T-helper 22 cell (primary cell): ENCODE results near the gene PHLDA1.
"Not testable (repeated sequence)": the region's sequence is repeated elsewhere in the genome, so short reads cannot be mapped to it uniquely, and the experiment has no call there.

Experiments
- DNase-seq: peaks from one replicate; pipeline ENCODE4 v3.0.0-alpha.2; 2020; ENCODE audit warnings: low read depth

Gene PHLDA1

DNA sequence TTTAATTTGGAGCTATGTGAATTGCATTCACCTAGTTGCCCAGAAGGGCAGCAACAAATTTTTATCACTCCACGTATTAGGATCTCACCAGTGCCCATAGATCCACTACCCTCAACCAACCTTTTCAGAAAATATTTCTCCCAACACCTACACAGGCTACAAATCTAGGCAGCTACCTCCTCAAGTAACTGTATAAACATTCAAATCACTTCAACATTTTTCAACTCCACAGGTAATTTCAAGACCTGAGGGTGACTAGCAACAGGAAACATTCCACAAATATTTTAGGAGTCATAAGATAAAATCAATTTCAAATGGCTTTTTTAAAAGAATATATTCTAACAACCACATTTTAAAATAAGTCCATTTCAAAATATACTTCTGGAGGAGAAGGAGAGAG, 12.9 kb downstream of the PHLDA1 start:
- no peak for DNase-seq

GRCh38 chr12:76018111-76018510, 13.5 kb downstream of the PHLDA1 start:
- no peak for DNase-seq

- no peak for DNase-seq
These were observed 17.6 kb downstream of the PHLDA1 start for GRCh38 chr12:76014007-76014406.

- DNase-seq = no peak
These were observed 18.0 kb downstream of the PHLDA1 start for GRCh38 chr12:76013603-76014002.

- DNase-seq = no peak
These were observed 18.9 kb downstream of the PHLDA1 start for GRCh38 chr12:76012644-76013043.

GRCh38 chr12:76010732-76011458, 20.7 kb downstream of the PHLDA1 start:
- DNase-seq = no peak

DNA sequence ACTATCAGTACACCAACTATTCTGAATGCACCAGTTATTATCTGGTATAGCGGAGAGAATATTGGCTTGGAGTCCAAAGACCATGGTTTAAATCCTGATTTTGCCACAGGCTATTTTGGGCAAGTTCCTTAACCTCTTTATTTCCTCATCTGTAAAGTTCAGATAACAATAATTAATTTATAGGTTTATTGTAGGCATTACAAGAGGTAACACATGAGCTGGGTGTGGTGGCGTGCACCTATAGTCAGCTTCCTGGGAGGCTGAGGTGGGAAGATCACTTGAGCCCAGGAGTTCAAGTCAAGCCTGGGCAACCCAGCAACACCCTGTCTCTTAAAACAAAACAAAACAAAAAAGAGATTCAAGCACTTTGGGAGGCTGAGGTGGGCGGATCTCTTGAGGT, 23.1 kb downstream of the PHLDA1 start:
- no peak for DNase-seq

GRCh38 chr12:76007640-76008039, 23.9 kb downstream of the PHLDA1 start:
- DNase-seq = no peak

GRCh38 chr12:76006028-76006925, 25.3 kb downstream of the PHLDA1 start:
- DNase-seq = no peak

DNA sequence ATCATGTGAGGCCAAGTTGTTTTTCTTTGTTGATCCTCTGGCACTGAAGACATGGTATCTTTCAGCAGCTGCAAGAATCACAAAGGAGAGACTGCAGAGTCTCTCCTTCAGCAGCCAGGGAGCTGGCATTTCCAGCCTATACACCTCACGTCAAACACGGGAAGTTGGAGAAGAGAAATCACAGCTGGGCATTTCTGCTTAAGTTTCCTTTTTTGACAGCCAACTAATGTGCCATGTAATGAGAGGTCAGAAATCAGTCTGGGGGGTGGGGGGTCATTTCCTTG, 28.3 kb downstream of the PHLDA1 start:
- no peak for DNase-seq

GRCh38 chr12:76002598-76003354, 28.8 kb downstream of the PHLDA1 start:
- no peak for DNase-seq

DNA sequence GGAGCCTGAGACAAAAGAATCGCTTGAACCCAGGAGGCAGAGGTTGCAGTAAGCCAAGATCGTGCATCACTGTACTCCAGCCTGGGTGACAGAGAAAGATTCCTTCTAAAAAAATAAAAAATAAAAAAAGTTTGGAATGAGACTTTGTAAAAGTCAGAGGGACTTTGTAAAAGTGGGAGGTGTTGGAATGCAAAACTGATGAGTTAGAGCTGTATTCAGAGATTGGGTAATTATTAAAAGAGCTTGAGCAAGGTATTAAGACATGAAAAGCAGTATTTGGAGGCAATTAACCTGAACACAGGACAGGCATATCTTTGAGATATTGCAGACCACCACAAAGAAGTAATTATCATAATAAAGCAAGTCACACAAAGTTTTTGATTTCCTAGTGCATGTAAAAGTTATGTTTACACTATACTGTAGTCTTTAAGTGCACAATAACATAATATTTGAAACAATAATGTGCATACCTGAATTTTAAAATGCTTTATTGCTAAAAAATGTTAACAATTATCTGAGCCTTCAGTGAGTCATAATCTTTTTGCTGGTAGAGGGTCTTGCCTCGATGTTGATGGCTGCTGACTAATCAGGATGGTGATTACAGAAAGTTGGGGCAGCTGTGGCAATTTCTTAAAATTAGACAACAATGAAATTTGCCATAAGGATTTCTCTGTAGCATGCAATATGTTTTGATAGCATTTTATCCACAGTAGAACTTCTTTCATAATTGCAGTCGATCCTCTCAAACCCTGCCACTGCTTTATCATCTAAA, 33.1 kb downstream of the PHLDA1 start:
- DNase-seq = no peak

GRCh38 chr12:75997658-75998057, 33.9 kb downstream of the PHLDA1 start:
- DNase-seq = no peak

GRCh38 chr12:75996861-75997447, 34.6 kb downstream of the PHLDA1 start:
- DNase-seq = no peak

DNA sequence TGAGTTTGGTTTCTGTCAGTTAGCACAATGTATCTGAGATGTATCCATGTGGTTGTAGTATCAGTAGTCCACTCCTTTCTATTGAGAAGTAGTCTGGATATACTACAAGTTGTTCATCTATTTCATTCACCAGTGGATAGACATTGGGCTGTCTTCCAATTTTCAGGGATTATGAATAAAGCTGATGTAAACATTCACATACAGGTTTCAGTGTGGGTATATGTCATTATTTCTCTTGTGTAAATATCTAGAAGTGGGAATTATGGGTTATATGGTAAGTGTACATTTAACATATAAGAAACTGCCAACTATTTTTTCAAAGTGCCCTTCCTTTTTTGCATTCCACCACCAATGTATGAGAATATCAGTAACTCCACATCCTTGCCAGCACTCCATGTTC, 35.9 kb downstream of the PHLDA1 start:
- DNase-seq = no peak

GRCh38 chr12:75994069-75994740, 37.4 kb downstream of the PHLDA1 start:
- DNase-seq = no peak

- no peak for DNase-seq
These were observed 39.8 kb downstream of the PHLDA1 start for GRCh38 chr12:75991753-75992152.

DNA sequence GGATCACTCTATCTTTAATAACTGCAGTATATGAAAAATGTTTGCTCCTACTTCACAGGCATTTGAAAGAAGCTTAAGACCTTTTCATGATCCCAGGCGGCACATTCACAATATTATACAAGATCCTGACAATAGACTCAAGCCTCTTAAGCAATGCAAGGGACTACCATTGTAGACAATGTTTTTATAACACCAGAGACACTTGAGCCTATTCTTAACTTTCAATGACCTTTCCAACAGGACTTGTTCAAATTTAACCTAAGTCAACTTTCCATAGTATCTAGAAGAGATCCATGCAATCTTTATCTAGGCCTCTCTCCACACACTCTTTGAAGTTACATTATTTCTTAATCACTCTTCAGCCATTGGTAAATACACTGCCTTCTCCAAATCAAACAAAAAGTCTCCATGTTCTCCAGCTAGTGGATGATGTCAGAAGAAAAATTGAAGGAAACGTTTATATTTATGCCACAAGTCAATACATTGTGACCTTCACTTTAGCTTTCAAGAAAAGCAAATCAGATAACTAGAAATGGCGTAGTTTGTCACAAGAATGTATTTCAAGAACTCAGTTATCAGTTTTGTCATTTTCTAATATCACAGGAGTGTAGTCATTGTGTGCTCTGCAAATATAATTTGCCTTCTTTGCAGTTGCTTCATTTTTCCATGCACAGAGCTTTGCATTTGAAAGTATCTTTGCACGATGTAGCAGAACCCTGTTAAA, 41.2 kb downstream of the PHLDA1 start:
- no peak for DNase-seq

DNA sequence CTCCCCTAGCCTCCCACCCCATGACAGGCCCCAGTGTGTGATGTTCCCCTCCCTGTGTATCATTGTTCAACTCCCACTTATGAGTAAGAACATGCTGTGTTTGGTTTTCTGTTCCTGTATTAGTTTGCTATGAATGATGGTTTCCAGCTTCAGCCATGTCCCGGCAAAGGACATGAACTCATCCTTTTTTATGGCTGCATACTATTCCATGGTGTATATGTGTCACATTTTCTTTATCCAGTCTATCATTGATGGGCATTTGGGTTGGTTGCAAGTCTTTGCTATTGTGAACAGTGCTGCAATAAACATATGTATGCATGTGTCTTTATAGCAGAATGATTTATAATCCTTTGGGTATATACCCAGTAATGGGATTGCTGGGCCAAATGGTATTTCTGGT, 43.9 kb downstream of the PHLDA1 start:
- not testable (repeated sequence) for DNase-seq

- DNase-seq = no peak
These were observed 45.4 kb downstream of the PHLDA1 start for GRCh38 chr12:75986001-75986746.
